H9 (cell line): Measurements from ENCODE around the gene SEMA4D. TPM values are rescaled to one million over a fixed set of nuclear protein-coding genes. Genes with fewer than 3 reads are reported as not detected.
"Not testable (repeated sequence)": the region's sequence is repeated elsewhere in the genome, so short reads cannot be mapped to it uniquely, and the experiment has no call there.

ENCODE experiments used
- DNase-seq: peaks from one replicate; pipeline ENCODE4 v3.0.0-alpha.2; 2017
- H2AFZ ChIP-seq: one replicate; pipeline ENCODE4 v1.6.1; 2013; ENCODE audit warnings: mild to moderate bottlenecking, low read length, control low read depth, moderate library complexity
- H2AK5ac ChIP-seq: 2 replicates; pipeline ENCODE4 v1.6.1; 2013; ENCODE audit warnings: low read length, control low read depth, mixed read lengths; ENCODE audit not compliant: insufficient read length
- H2BK120ac ChIP-seq: one replicate; pipeline ENCODE4 v1.6.1; 2013; ENCODE audit warnings: low read depth, mild to moderate bottlenecking, low read length, control low read depth, inconsistent platforms; ENCODE audit not compliant: poor library complexity, severe bottlenecking
- H2BK12ac ChIP-seq: 2 replicates; pipeline ENCODE4 v1.6.1; 2013; ENCODE audit warnings: low read length, control low read depth, mixed read lengths, low read depth; ENCODE audit not compliant: insufficient read length
- H2BK15ac ChIP-seq: 2 replicates; pipeline ENCODE4 v1.6.1; 2013; ENCODE audit warnings: low read depth, low read length, control low read depth
- H2BK20ac ChIP-seq: one replicate; pipeline ENCODE4 v1.6.1; 2013; ENCODE audit warnings: low read depth, mild to moderate bottlenecking, low read length, control low read depth, inconsistent platforms; ENCODE audit not compliant: poor library complexity, severe bottlenecking
- H2BK5ac ChIP-seq: 2 replicates; pipeline ENCODE4 v1.6.1; 2013; ENCODE audit warnings: low read length, control low read depth, mixed read lengths; ENCODE audit not compliant: insufficient read length
- H3K14ac ChIP-seq: 2 replicates; pipeline ENCODE4 v1.6.1; 2013; ENCODE audit warnings: low read length, control low read depth; ENCODE audit not compliant: insufficient read depth
- H3K18ac ChIP-seq: 2 replicates; pipeline ENCODE4 v1.6.1; 2013; ENCODE audit warnings: low read depth, mild to moderate bottlenecking, mixed read lengths, low read length, control low read depth; ENCODE audit not compliant: insufficient read length
- H3K23ac ChIP-seq: 2 replicates; pipeline ENCODE4 v1.6.1; 2013; ENCODE audit warnings: low read length, control low read depth, mixed read lengths, low read depth; ENCODE audit not compliant: insufficient read length
- H3K23me2 ChIP-seq: 2 replicates; pipeline ENCODE4 v1.6.1; 2013; ENCODE audit warnings: low read depth, mild to moderate bottlenecking, mixed read lengths, low read length, control low read depth; ENCODE audit not compliant: insufficient read length, poor library complexity, severe bottlenecking
- H3K27ac ChIP-seq: 2 replicates; pipeline ENCODE4 v1.5.1; 2013; ENCODE audit warnings: low read length, control low read depth, mixed read lengths, low read depth; ENCODE audit not compliant: insufficient read length
- H3K27me3 ChIP-seq: 2 replicates; pipeline ENCODE4 v1.6.1; 2013; ENCODE audit warnings: low read length, control low read depth, inconsistent platforms; ENCODE audit not compliant: insufficient read depth
- H3K4ac ChIP-seq: 2 replicates; pipeline ENCODE4 v1.6.1; 2013; ENCODE audit warnings: low read depth, mild to moderate bottlenecking, control low read depth, inconsistent platforms, low read length, moderate library complexity
- H3K4me1 ChIP-seq: 2 replicates; pipeline ENCODE4 v1.6.1; 2013; ENCODE audit warnings: low read length, control low read depth, inconsistent platforms; ENCODE audit not compliant: insufficient read depth
- H3K4me2 ChIP-seq: 2 replicates; pipeline ENCODE4 v1.6.1; 2013; ENCODE audit warnings: low read length, control low read depth, mixed read lengths; ENCODE audit not compliant: insufficient read length, insufficient read depth
- H3K56ac ChIP-seq: 2 replicates; pipeline ENCODE4 v1.6.1; 2013; ENCODE audit warnings: low read depth, mild to moderate bottlenecking, mixed read lengths, low read length, control low read depth; ENCODE audit not compliant: insufficient read length
- H3K79me1 ChIP-seq: 2 replicates; pipeline ENCODE4 v1.6.1; 2013; ENCODE audit warnings: low read depth, mild to moderate bottlenecking, moderate library complexity, low read length, control low read depth, inconsistent platforms; ENCODE audit not compliant: insufficient read depth, poor library complexity, severe bottlenecking
- H3K79me2 ChIP-seq: 2 replicates; pipeline ENCODE4 v1.6.1; 2013; ENCODE audit warnings: low read length, control low read depth, inconsistent platforms; ENCODE audit not compliant: insufficient read depth
- H3K9ac ChIP-seq: 2 replicates; pipeline ENCODE4 v1.6.1; 2013; ENCODE audit warnings: low read length, control low read depth, mixed read lengths; ENCODE audit not compliant: insufficient read length; ENCODE audit errors: extremely low read depth
- H3K9me3 ChIP-seq: one replicate; pipeline ENCODE4 v1.6.1; 2013; ENCODE audit warnings: low read depth, low read length, inconsistent platforms; ENCODE audit not compliant: control insufficient read depth
- H3T11ph ChIP-seq: one replicate; pipeline ENCODE4 v1.6.1; 2013; ENCODE audit warnings: mild to moderate bottlenecking, low read length, control low read depth, inconsistent platforms
- H4K20me1 ChIP-seq: one replicate; pipeline ENCODE4 v1.6.1; 2013; ENCODE audit not compliant: control insufficient read depth, insufficient read length, insufficient read depth
- H4K5ac ChIP-seq: 2 replicates; pipeline ENCODE4 v1.6.1; 2013; ENCODE audit warnings: low read depth, mild to moderate bottlenecking, mixed read lengths, low read length, control low read depth; ENCODE audit not compliant: insufficient read length
- H4K8ac ChIP-seq: replicated peaks from 2 replicates; pipeline ENCODE4 v1.6.1; 2013; ENCODE audit warnings: low read length, control low read depth, mixed read lengths, low read depth; ENCODE audit not compliant: insufficient read length
- H4K91ac ChIP-seq: 2 replicates; pipeline ENCODE4 v1.6.1; 2013; ENCODE audit warnings: low read depth, mild to moderate bottlenecking, moderate library complexity, mixed read lengths, low read length, control low read depth; ENCODE audit not compliant: insufficient read length
- H3K27ac Mint-ChIP-seq, 3 experiments: 2 replicates in 2 of 3; 3 replicates in 1 of 3; pipeline ENCODE4 v1.8.0; 2020 to 2021; ENCODE audit warnings: mixed read lengths in 3 of 3, mild to moderate bottlenecking in 1 of 3, moderate library complexity in 1 of 3
- H3K27me3 Mint-ChIP-seq: 2 replicates; pipeline ENCODE4 v1.8.0; 2021; ENCODE audit warnings: low read depth, mild to moderate bottlenecking, moderate library complexity, mixed read lengths
- H3K36me3 Mint-ChIP-seq, 3 experiments: 2 replicates in 2 of 3; 3 replicates in 1 of 3; pipeline ENCODE4 v1.8.0; 2020 to 2021; ENCODE audit warnings: low read depth in 3 of 3, mixed read lengths in 3 of 3; ENCODE audit not compliant: insufficient read depth in 1 of 3
- H3K4me1 Mint-ChIP-seq, 2 experiments: 2 replicates each; pipeline ENCODE4 v1.8.0; 2020; ENCODE audit warnings: mixed read lengths in 2 of 2
- H3K4me3 Mint-ChIP-seq, 2 experiments: 2 replicates in 1 of 2; 3 replicates in 1 of 2; pipeline ENCODE4 v1.8.0; 2020 to 2021; ENCODE audit warnings: mild to moderate bottlenecking in 2 of 2, mixed read lengths in 2 of 2, moderate library complexity in 1 of 2
- H3K9me3 Mint-ChIP-seq, 2 experiments: 2 replicates in 1 of 2; 3 replicates in 1 of 2; pipeline ENCODE4 v1.8.0; 2020; ENCODE audit warnings: mild to moderate bottlenecking in 2 of 2, mixed read lengths in 2 of 2, moderate library complexity in 1 of 2
- WGBS: extraction: QIAGEN DNeasy Blood & Tissue Kit; methylation state at CpG from one replicate; pipeline ENCODE4 v1.1.7; 2013; ENCODE audit warnings: missing lambda C conversion rate, low lambda C conversion rate, mixed read lengths; ENCODE audit not compliant: insufficient read length; ENCODE audit errors: extremely low coverage; 5-methylcytosine and 5-hydroxymethylcytosine counted together
- total RNA-seq: library from RNA; stranded (reverse); gene quantifications from 2 replicates; pipeline ENCODE4 v1.2.1, GENCODE V29; 2021

SEMA4D gene
- total RNA-seq, 1 experiment from 2014 or later = 47.2 TPM

- H3K23me2 ChIP-seq, H3K9me3 Mint-ChIP-seq, H3K27me3 ChIP-seq, DNase-seq, H3K14ac ChIP-seq, H3K4me2 ChIP-seq, H3K56ac ChIP-seq, H2BK12ac ChIP-seq, H4K5ac ChIP-seq, H2AK5ac ChIP-seq, H3K79me1 ChIP-seq, H2BK120ac ChIP-seq, H3K4me1 ChIP-seq, H2AFZ ChIP-seq, H3K4ac ChIP-seq, H3K9me3 ChIP-seq, H4K91ac ChIP-seq, H3K23ac ChIP-seq, H3K27me3 Mint-ChIP-seq, H2BK15ac ChIP-seq, H2BK20ac ChIP-seq, H3K9ac ChIP-seq, H3K4me3 Mint-ChIP-seq, H4K8ac ChIP-seq, H3K18ac ChIP-seq, H3K27ac ChIP-seq, H2BK5ac ChIP-seq, H3T11ph ChIP-seq, H4K20me1 ChIP-seq: not testable (repeated sequence)
- Mint-ChIP-seq H3K27ac (peak overlapping the region; percentile 14 to 70 (median 20); a peak in 1 of 7 replicates), H3K36me3 (peaks cover 15 to 42% (median 25%) of the 10 kb centered on the region in 3 experiments), H3K4me1 (peaks cover 39 to 44% of the 10 kb centered on the region in 2 experiments)
- H3K79me2 ChIP-seq = peaks cover 17% of the 10 kb centered on the region; the same call in 1 of the 2 replicates
- no CpG with 5 or more reads among the region's 17 CpGs for WGBS
Observed at GRCh38 chr9:89479669-89480011, 18.3 kb downstream of the SEMA4D start.
